ENCODE data around the gene DERL3.

The DERL3 gene

GRCh38 chr22:23882370-23882769, 43.6 kb upstream of the DERL3 start:
- Histone ChIP-seq H3F3A (ENCODE audit: insufficient read depth, low read length) (no peaks in the 10 kb centered on the region), H4K20me1 (ENCODE audit: insufficient read depth, low read length) (no peaks in the 10 kb centered on the region), H3K79me2 (ENCODE audit: insufficient read depth, low read length) (no peaks in the 10 kb centered on the region), H3K27me3 (ENCODE audit: insufficient read depth, low read length) (no peaks in the 10 kb centered on the region), H3K4me3 (ENCODE audit: low read depth, low read length, poor library complexity, severe bottlenecking) (no peak overlapping the region), H3K9me3 (ENCODE audit: low read length) (0 out of 2 replicates have a peak, but pooled peaks cover 2% of the 10 kb centered on the region), H3K27ac (ENCODE audit: low read depth, low read length, poor library complexity, severe bottlenecking) (no peak overlapping the region), H3K36me3 (ENCODE audit: insufficient read depth, low read length) (peaks cover 27% of the 10 kb centered on the region), H2AFZ (ENCODE audit: low read length) (no peak overlapping the region), H3K4me1 (ENCODE audit: insufficient read depth, low read length, severe bottlenecking) (no peaks in the 10 kb centered on the region), H3K4me2 (ENCODE audit: low read length) (no peak overlapping the region), H3K9me2 (ENCODE audit: low read depth, low read length) (no peaks in the 10 kb centered on the region), H3K9ac (ENCODE audit: low read length) (no peak overlapping the region)
- no peak for TF ChIP-seq CTCF (IDR thresholded peaks at IDR 0.05; ENCODE audit: low read length)
- TF ChIP-seq EZH2 (IDR thresholded peaks at IDR 0.05; ENCODE audit: borderline replicate concordance, low read length), result no peak

- H3K27me3 ChIP-seq (ENCODE audit: insufficient read depth, low read length), result no peaks in the 10 kb centered on the region
- no peak overlapping the region for H3K4me2 ChIP-seq (ENCODE audit: low read length)
- peaks cover 42% of the 10 kb centered on the region for H3K36me3 ChIP-seq (ENCODE audit: insufficient read depth, low read length)
- TF ChIP-seq CTCF (IDR thresholded peaks at IDR 0.05; ENCODE audit: low read length), result no peak
- TF ChIP-seq EZH2 (IDR thresholded peaks at IDR 0.05; ENCODE audit: borderline replicate concordance, low read length), result no peak
- no peaks in the 10 kb centered on the region for H4K20me1 ChIP-seq (ENCODE audit: insufficient read depth, low read length)
- H3K9me3 ChIP-seq (ENCODE audit: low read length), result no peaks in the 10 kb centered on the region
- H3K9ac ChIP-seq (ENCODE audit: low read length), result no peak overlapping the region
- H3K79me2 ChIP-seq (ENCODE audit: insufficient read depth, low read length), result no peaks in the 10 kb centered on the region
- H3K9me2 ChIP-seq (ENCODE audit: low read depth, low read length), result no peaks in the 10 kb centered on the region
- no peak overlapping the region for H3K27ac ChIP-seq (ENCODE audit: low read depth, low read length, poor library complexity, severe bottlenecking)
- H3K4me3 ChIP-seq (ENCODE audit: low read depth, low read length, poor library complexity, severe bottlenecking), result no peak overlapping the region
- no peaks in the 10 kb centered on the region for H3F3A ChIP-seq (ENCODE audit: insufficient read depth, low read length)
- H3K4me1 ChIP-seq (ENCODE audit: insufficient read depth, low read length, severe bottlenecking), result no peaks in the 10 kb centered on the region
- H2AFZ ChIP-seq (ENCODE audit: low read length), result no peak overlapping the region
Measured at GRCh38 chr22:23878219-23878618, 39.4 kb upstream of the DERL3 start.

- TF ChIP-seq EZH2 (IDR thresholded peaks at IDR 0.05; ENCODE audit: borderline replicate concordance, low read length), result no peak
- no peak for TF ChIP-seq CTCF (IDR thresholded peaks at IDR 0.05; ENCODE audit: low read length)
Measured at GRCh38 chr22:23877566-23877965, 38.8 kb upstream of the DERL3 start.

More at GRCh38 chr22:23877566-23877965, 38.8 kb upstream of the DERL3 start:
- Histone ChIP-seq H2AFZ (ENCODE audit: low read length) (no peak overlapping the region), H3K27ac (ENCODE audit: low read depth, low read length, poor library complexity, severe bottlenecking) (no peak overlapping the region), H3K27me3 (ENCODE audit: insufficient read depth, low read length) (no peaks in the 10 kb centered on the region), H3K9ac (ENCODE audit: low read length) (no peak overlapping the region), H3K9me3 (ENCODE audit: low read length) (no peaks in the 10 kb centered on the region), H3K36me3 (ENCODE audit: insufficient read depth, low read length) (peaks cover 42% of the 10 kb centered on the region), H3K9me2 (ENCODE audit: low read depth, low read length) (no peaks in the 10 kb centered on the region), H3K4me1 (ENCODE audit: insufficient read depth, low read length, severe bottlenecking) (no peaks in the 10 kb centered on the region), H3K79me2 (ENCODE audit: insufficient read depth, low read length) (no peaks in the 10 kb centered on the region), H3K4me3 (ENCODE audit: low read depth, low read length, poor library complexity, severe bottlenecking) (no peak overlapping the region), H4K20me1 (ENCODE audit: insufficient read depth, low read length) (no peaks in the 10 kb centered on the region), H3K4me2 (ENCODE audit: low read length) (no peak overlapping the region), H3F3A (ENCODE audit: insufficient read depth, low read length) (no peaks in the 10 kb centered on the region)
